Nephron (organoid): Measurements from ENCODE around the gene TH.

Experiments used
- H3K27ac Mint-ChIP-seq, 3 experiments: 2 replicates each; pipeline ENCODE4 v1.8.0; 2020; ENCODE audit warnings: mixed read lengths in 3 of 3, mild to moderate bottlenecking in 2 of 3, moderate library complexity in 1 of 3
- H3K27me3 Mint-ChIP-seq: 2 replicates; pipeline ENCODE4 v1.8.0; 2021; ENCODE audit warnings: low read depth, mild to moderate bottlenecking, moderate library complexity, mixed read lengths
- H3K36me3 Mint-ChIP-seq: 2 replicates; pipeline ENCODE4 v1.8.0; 2020; ENCODE audit warnings: low read depth, mixed read lengths
- H3K4me1 Mint-ChIP-seq: 2 replicates; pipeline ENCODE4 v1.8.0; 2020; ENCODE audit warnings: mixed read lengths
- H3K4me3 Mint-ChIP-seq, 3 experiments: 2 replicates each; pipeline ENCODE4 v1.8.0; 2020; ENCODE audit warnings: mild to moderate bottlenecking in 3 of 3, mixed read lengths in 3 of 3, moderate library complexity in 2 of 3
- H3K9me3 Mint-ChIP-seq: 2 replicates; pipeline ENCODE4 v1.8.0; 2020; ENCODE audit warnings: mixed read lengths
- CTCF ChIP-seq, 3 experiments: fragments of 200-600 bp; sonication (generic); IDR thresholded peaks; one replicate each; pipeline ENCODE4 v1.5.0; 2021; ENCODE audit warnings: antibody characterized with exemption in 3 of 3; ENCODE audit not compliant: unreplicated experiment in 3 of 3

TH gene

GRCh38 chr11:2166091-2166851 is 5.3 kb downstream of the TH start:
- Mint-ChIP-seq H3K27ac (no peak overlapping the region), H3K27me3 (no peaks in the 10 kb centered on the region), H3K9me3 (no peaks in the 10 kb centered on the region), H3K36me3 (no peaks in the 10 kb centered on the region), H3K4me1 (no peaks in the 10 kb centered on the region), H3K4me3 (no peak overlapping the region)
- peak; percentile 62 to 70 (median 65) for TF ChIP-seq CTCF (IDR thresholded peaks at IDR 0.05; ENCODE audit: unreplicated experiment in 3 of 3)

GRCh38 chr11:2165571-2165970 is 6.0 kb downstream of the TH start:
- Mint-ChIP-seq H3K27me3 (no peaks in the 10 kb centered on the region), H3K27ac (no peak overlapping the region), H3K4me3 (no peak overlapping the region), H3K9me3 (no peaks in the 10 kb centered on the region), H3K4me1 (no peaks in the 10 kb centered on the region), H3K36me3 (no peaks in the 10 kb centered on the region)
- no peak for TF ChIP-seq CTCF (IDR thresholded peaks at IDR 0.05; ENCODE audit: unreplicated experiment in 3 of 3)

- TF ChIP-seq CTCF (IDR thresholded peaks at IDR 0.05; ENCODE audit: unreplicated experiment in 3 of 3) = no peak
- no peaks in the 10 kb centered on the region for H3K9me3 Mint-ChIP-seq
- no peaks in the 10 kb centered on the region for H3K27me3 Mint-ChIP-seq
- H3K36me3 Mint-ChIP-seq = no peaks in the 10 kb centered on the region
- no peak overlapping the region for H3K4me3 Mint-ChIP-seq
- no peaks in the 10 kb centered on the region for H3K4me1 Mint-ChIP-seq
- no peak overlapping the region for H3K27ac Mint-ChIP-seq
These were observed 6.6 kb downstream of the TH start for GRCh38 chr11:2164861-2165555.

- no peaks in the 10 kb centered on the region for H3K27me3 Mint-ChIP-seq
- no peaks in the 10 kb centered on the region for H3K4me1 Mint-ChIP-seq
- H3K36me3 Mint-ChIP-seq = no peaks in the 10 kb centered on the region
- TF ChIP-seq CTCF (IDR thresholded peaks at IDR 0.05; ENCODE audit: unreplicated experiment in 3 of 3) = no peak
- no peak overlapping the region for H3K27ac Mint-ChIP-seq
- H3K4me3 Mint-ChIP-seq = no peak overlapping the region
- no peaks in the 10 kb centered on the region for H3K9me3 Mint-ChIP-seq
These were observed 7.5 kb downstream of the TH start for GRCh38 chr11:2164081-2164480.

GRCh38 chr11:2163428-2163978 is 8.1 kb downstream of the TH start:
- Mint-ChIP-seq H3K27me3 (no peaks in the 10 kb centered on the region), H3K4me3 (no peak overlapping the region), H3K27ac (no peak overlapping the region), H3K9me3 (no peaks in the 10 kb centered on the region), H3K36me3 (no peaks in the 10 kb centered on the region), H3K4me1 (no peaks in the 10 kb centered on the region)
- no peak for TF ChIP-seq CTCF (IDR thresholded peaks at IDR 0.05; ENCODE audit: unreplicated experiment in 3 of 3)
